Stomach (tissue), 4 donors: ENCODE measurements around the gene FAM149B1.

Experiments
- EP300 ChIP-seq: sonication (generic); formaldehyde crosslinking; IDR thresholded peaks from one replicate; pipeline ENCODE4 v1.6.1; 2017; ENCODE audit warnings: antibody characterized with exemption
- POLR2A ChIP-seq, 4 donors: fragments of 450-650 bp; IDR thresholded peaks; one replicate each; pipeline ENCODE4 v1.6.1; 2016; ENCODE audit warnings: antibody characterized with exemption in 4 of 4, control low read depth in 2 of 4, mild to moderate bottlenecking in 1 of 4, moderate library complexity in 1 of 4
- POLR2AphosphoS5 ChIP-seq, 3 donors: sonication (generic); formaldehyde crosslinking; IDR thresholded peaks; one replicate each; pipeline ENCODE4 v1.6.1; 2016; ENCODE audit warnings: antibody characterized with exemption in 3 of 3
- TF ChIP-seq, protein P1 (sequence below), 7 experiments: fragments of 450-650 bp in 4 of 7; fragments of 200-600 bp in 3 of 7; sonication (generic) in 3 of 7; IDR thresholded peaks; one replicate each; pipeline ENCODE4 v1.5.1; 2016 to 2019; ENCODE audit warnings: antibody characterized with exemption in 7 of 7, control low read depth in 2 of 7, mild to moderate bottlenecking in 1 of 7

DNA sequence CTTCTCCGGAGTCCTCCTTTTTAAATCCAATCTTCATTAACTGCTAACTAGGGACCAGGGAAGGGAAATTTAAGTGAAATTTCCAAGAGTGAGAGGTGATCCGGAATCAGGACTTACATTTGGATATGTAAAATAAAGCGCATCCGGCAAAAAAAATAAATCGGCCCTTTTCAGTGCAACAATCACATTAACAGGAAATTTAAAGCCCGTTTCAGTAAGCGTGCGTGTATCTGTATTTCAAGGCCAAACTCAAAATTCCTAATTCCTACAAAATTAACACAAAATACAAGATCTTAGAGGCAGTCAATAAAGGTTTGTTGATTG is 78.4 kb downstream of the FAM149B1 start:
- TF ChIP-seq, protein P1, sequence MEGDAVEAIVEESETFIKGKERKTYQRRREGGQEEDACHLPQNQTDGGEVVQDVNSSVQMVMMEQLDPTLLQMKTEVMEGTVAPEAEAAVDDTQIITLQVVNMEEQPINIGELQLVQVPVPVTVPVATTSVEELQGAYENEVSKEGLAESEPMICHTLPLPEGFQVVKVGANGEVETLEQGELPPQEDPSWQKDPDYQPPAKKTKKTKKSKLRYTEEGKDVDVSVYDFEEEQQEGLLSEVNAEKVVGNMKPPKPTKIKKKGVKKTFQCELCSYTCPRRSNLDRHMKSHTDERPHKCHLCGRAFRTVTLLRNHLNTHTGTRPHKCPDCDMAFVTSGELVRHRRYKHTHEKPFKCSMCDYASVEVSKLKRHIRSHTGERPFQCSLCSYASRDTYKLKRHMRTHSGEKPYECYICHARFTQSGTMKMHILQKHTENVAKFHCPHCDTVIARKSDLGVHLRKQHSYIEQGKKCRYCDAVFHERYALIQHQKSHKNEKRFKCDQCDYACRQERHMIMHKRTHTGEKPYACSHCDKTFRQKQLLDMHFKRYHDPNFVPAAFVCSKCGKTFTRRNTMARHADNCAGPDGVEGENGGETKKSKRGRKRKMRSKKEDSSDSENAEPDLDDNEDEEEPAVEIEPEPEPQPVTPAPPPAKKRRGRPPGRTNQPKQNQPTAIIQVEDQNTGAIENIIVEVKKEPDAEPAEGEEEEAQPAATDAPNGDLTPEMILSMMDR (IDR thresholded peaks at IDR 0.05): no peak
- TF ChIP-seq EP300 (no peak), POLR2A (IDR thresholded peaks at IDR 0.05) (no peak), POLR2AphosphoS5 (IDR thresholded peaks at IDR 0.05) (no peak)
